ENCODE results near the gene RAVER2.

RAVER2 gene

DNA sequence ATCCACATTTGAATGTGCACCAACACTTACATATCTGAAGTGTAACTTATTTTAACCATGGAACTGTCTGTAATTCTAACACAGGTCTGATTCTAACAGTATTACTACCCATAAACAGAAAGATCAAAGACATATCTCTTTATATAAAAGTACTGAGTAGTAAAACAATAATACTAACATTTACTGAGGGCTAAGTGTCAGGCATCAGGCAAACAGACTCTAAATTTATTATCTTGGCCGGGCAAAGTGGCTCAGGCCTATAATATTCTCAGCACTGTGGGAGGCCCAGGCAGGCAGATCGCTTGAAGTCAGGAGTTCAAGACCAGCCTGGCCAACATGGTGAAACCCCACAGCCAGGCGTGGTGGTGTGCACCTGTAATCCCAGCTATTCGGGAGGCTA lies 135.6 kb downstream of the RAVER2 start:
- no peak overlapping the region for H3K9ac ChIP-seq (ENCODE audit: low read length)
- H3K4me1 ChIP-seq (ENCODE audit: low read length) = peaks cover 17% of the 10 kb centered on the region
- peaks cover 44% of the 10 kb centered on the region for H4K20me1 ChIP-seq (ENCODE audit: insufficient read depth, low read length)
- H3K79me2 ChIP-seq (ENCODE audit: low read length) = peaks cover 8% of the 10 kb centered on the region; the same call in 1 of the 2 replicates
- H3K27ac ChIP-seq (ENCODE audit: low read length) = no peak overlapping the region
- no peak overlapping the region for H3K4me2 ChIP-seq (ENCODE audit: low read length)
- peaks cover 32% of the 10 kb centered on the region for H3K36me3 ChIP-seq (replicated peaks; ENCODE audit: low read depth, low read length)
- no peaks in the 10 kb centered on the region for H3K27me3 ChIP-seq (ENCODE audit: low read depth, low read length)
- no peaks in the 10 kb centered on the region for H3K9me3 ChIP-seq (ENCODE audit: insufficient read depth, low read length)
- no peak for TF ChIP-seq EZH2phosphoT487 (IDR thresholded peaks at IDR 0.05; ENCODE audit: low read depth)
- TF ChIP-seq, protein P1, sequence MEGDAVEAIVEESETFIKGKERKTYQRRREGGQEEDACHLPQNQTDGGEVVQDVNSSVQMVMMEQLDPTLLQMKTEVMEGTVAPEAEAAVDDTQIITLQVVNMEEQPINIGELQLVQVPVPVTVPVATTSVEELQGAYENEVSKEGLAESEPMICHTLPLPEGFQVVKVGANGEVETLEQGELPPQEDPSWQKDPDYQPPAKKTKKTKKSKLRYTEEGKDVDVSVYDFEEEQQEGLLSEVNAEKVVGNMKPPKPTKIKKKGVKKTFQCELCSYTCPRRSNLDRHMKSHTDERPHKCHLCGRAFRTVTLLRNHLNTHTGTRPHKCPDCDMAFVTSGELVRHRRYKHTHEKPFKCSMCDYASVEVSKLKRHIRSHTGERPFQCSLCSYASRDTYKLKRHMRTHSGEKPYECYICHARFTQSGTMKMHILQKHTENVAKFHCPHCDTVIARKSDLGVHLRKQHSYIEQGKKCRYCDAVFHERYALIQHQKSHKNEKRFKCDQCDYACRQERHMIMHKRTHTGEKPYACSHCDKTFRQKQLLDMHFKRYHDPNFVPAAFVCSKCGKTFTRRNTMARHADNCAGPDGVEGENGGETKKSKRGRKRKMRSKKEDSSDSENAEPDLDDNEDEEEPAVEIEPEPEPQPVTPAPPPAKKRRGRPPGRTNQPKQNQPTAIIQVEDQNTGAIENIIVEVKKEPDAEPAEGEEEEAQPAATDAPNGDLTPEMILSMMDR (IDR thresholded peaks at IDR 0.05; ENCODE audit: low read depth, low read length) = no peak
- no peak overlapping the region for H2AFZ ChIP-seq (ENCODE audit: low read depth, low read length)
- H3K4me3 ChIP-seq (ENCODE audit: low read length) = no peak overlapping the region

DNA sequence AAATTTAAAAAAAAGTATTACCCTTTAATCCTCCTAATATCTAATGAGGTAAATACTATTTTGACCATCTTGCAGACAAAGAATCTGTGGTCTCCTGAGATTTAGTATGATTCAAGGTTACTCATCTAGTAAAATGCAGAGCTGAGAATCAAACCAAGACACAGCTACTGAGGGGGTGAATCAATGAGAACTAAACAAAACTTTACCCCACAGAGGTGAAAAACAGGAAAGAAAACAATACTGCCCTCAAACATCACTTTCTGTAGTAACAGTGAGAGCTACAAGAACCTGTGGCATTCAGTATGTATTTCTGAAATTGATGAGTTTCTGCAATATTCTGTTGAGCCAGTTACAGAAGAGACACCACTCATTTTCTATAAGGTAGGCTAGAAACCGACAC lies 136.4 kb downstream of the RAVER2 start:
- Histone ChIP-seq H3K4me2 (ENCODE audit: low read length) (no peak overlapping the region), H3K27me3 (ENCODE audit: low read depth, low read length) (no peaks in the 10 kb centered on the region), H3K27ac (ENCODE audit: low read length) (no peak overlapping the region), H3K4me1 (ENCODE audit: low read length) (peaks cover 17% of the 10 kb centered on the region), H2AFZ (ENCODE audit: low read depth, low read length) (no peak overlapping the region), H3K79me2 (ENCODE audit: low read length) (peaks cover 10% of the 10 kb centered on the region; the same call in 1 of the 2 replicates), H3K4me3 (ENCODE audit: low read length) (no peak overlapping the region), H3K9ac (ENCODE audit: low read length) (no peak overlapping the region), H3K9me3 (ENCODE audit: insufficient read depth, low read length) (no peaks in the 10 kb centered on the region), H4K20me1 (ENCODE audit: insufficient read depth, low read length) (peaks cover 52% of the 10 kb centered on the region), H3K36me3 (replicated peaks; ENCODE audit: low read depth, low read length) (peaks cover 33% of the 10 kb centered on the region)
- TF ChIP-seq, protein P1 (IDR thresholded peaks at IDR 0.05; ENCODE audit: low read depth, low read length) = no peak
- no peak for TF ChIP-seq EZH2phosphoT487 (IDR thresholded peaks at IDR 0.05; ENCODE audit: low read depth)
